Esophagus (tissue), 2 donors: ENCODE measurements around the gene FER1L5. TPM values are rescaled to one million over a fixed set of nuclear protein-coding genes. Genes with fewer than 3 reads are reported as not detected.

Experiments
- H3K27ac ChIP-seq, 2 donors: one replicate each; pipeline ENCODE4 v1.5.1; 2013; ENCODE audit warnings: low read depth in 2 of 2, mild to moderate bottlenecking in 2 of 2, inconsistent platforms in 1 of 2, low read length in 1 of 2, moderate library complexity in 1 of 2
- H3K27me3 ChIP-seq, 2 donors: one replicate each; pipeline ENCODE4 v1.6.1; 2013; ENCODE audit warnings: low read length in 2 of 2, control low read depth in 1 of 2, mild to moderate bottlenecking in 1 of 2; ENCODE audit not compliant: insufficient read depth in 2 of 2, control insufficient read depth in 1 of 2
- H3K36me3 ChIP-seq, 2 donors: one replicate each; pipeline ENCODE4 v1.6.1; 2013; ENCODE audit warnings: low read length in 1 of 2; ENCODE audit not compliant: control insufficient read depth in 2 of 2, insufficient read depth in 2 of 2
- H3K4me1 ChIP-seq, 2 donors: one replicate each; pipeline ENCODE4 v1.6.1; 2013; ENCODE audit warnings: low read length in 1 of 2; ENCODE audit not compliant: control insufficient read depth in 2 of 2, insufficient read depth in 2 of 2
- H3K4me3 ChIP-seq, 2 donors: one replicate each; pipeline ENCODE4 v1.5.1; 2013; ENCODE audit warnings: low read length in 2 of 2, mild to moderate bottlenecking in 2 of 2, low read depth in 1 of 2, moderate library complexity in 1 of 2
- H3K9me3 ChIP-seq, 2 donors: one replicate each; pipeline ENCODE4 v1.6.1; 2013; ENCODE audit warnings: mild to moderate bottlenecking in 2 of 2, low read depth in 1 of 2, low read length in 1 of 2, moderate library complexity in 1 of 2; ENCODE audit not compliant: control insufficient read depth in 2 of 2, insufficient read depth in 1 of 2
- WGBS, 2 donors: extraction: QIAGEN DNeasy Blood & Tissue Kit; methylation state at CpG; one replicate each; pipeline ENCODE4 v1.1.7; 2013; 5-methylcytosine and 5-hydroxymethylcytosine counted together
- polyA plus RNA-seq, 2 donors: library from polyadenylated mRNA; stranded (reverse); fragments of 200-250 nt; gene quantifications; one replicate each; pipeline ENCODE4 v1.2.3, GENCODE V29; 2013
- donor health status: healthy with polysubstance abuse.
- donor health status: Bipolar disorder and iron deficiency.

Gene FER1L5
- polyA plus RNA-seq, 2 donors = 0.02 to 0.20 TPM

DNA sequence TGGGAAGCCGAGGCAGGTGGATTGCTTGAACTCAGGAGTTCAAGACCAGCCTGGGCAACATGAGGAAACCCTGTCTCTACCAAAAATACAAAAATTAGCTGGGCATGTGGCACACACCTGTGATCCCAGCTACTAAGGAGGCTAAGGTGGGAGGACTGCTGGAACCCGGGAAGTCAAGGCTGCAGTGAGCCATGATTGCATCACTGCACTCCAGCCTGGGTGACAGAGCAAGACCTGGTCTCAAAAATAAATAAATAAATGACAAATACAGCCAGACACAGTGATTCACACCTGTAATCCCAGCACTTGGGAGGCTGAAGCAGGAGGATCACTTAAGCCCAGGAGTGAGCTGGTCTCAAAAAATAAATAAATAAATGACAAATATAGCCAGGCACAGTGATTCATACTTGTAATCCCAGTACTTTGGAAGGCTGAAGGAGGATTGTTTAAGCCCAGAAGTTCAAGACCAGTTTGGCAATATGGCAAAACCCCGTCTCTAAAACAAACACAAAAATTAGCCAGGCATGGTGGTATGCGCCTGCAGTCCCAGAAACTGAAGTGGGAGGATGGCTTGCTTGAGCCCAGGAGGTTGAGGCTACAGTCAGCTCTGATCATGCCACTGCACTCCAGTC lies 10.6 kb upstream of the FER1L5 start:
- Histone ChIP-seq H3K27me3 (no peaks in the 10 kb centered on the region), H3K9me3 (no peaks in the 10 kb centered on the region), H3K4me1 (peaks cover 2 to 7% of the 10 kb centered on the region in 2 donors), H3K4me3 (no peak overlapping the region), H3K36me3 (peaks cover 4 to 7% of the 10 kb centered on the region in 2 donors), H3K27ac (peak overlapping the region in 1 of 2 donors; percentile 51)
- WGBS, 2 donors = 63 to 72% methylated on average over 4 of the region's 4 CpGs

DNA sequence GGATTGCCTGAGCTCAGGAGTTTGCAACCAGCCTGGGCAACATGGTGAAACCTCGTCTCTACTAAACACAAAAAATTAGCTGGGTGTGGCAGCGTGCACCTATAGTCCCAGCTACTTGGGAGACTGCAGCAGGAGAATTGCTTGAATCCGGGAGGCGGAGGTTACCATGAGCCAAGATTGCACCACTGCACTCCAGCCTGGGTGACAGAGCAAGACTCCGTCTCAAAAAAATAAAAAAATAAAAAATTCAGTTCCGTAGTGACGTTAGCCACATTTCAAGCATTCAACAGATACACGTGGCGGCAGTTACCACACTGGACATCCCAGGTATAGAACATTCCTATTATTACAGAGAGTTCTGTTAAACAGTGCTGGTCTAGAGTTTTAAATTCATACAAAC lies 8.9 kb upstream of the FER1L5 start:
- Histone ChIP-seq H3K27ac (no peak overlapping the region), H3K36me3 (peaks cover 4% of the 10 kb centered on the region in 2 donors), H3K4me1 (peaks cover 2 to 7% of the 10 kb centered on the region in 2 donors), H3K9me3 (no peaks in the 10 kb centered on the region), H3K4me3 (no peak overlapping the region), H3K27me3 (no peaks in the 10 kb centered on the region)
- whole genome bisulfite sequencing, 2 donors = 93 to 94% methylated on average over 9 of the region's 9 CpGs

DNA sequence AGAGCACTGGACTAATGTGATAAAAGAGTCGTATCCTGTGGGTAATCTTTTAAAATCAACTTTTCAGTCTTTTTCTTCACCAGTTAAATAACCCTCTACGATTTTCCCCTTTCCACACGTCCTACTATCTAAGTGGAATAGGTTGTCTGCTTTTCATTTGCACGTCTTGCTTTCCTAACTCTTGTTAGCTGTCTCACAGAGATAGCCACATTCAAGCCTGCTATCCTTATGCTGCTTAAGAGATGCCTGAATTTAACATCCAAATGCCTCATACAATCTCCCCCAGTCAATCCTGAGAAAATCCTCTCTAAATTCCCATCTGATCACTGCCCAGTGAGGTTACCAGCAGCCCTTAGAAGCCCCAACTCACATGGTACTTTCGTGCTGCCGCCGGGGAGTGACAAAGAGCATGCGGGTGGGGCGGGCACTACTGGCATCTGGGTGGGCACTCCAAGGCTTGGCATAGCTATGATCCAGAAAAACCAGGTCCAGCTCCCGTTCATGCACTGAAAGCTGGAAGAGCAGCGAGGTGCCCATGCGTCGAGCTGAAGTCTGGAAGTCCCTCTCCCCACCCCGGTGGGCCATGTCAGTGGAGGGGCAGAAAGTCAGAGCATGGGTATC lies 5.9 kb upstream of the FER1L5 start:
- Histone ChIP-seq H3K4me1 (peaks cover 2 to 6% of the 10 kb centered on the region in 2 donors), H3K36me3 (no peaks in the 10 kb centered on the region), H3K27ac (peak overlapping the region; percentile 95 to 96), H3K9me3 (no peaks in the 10 kb centered on the region), H3K27me3 (no peaks in the 10 kb centered on the region), H3K4me3 (peak overlapping the region; percentile 72 to 76)
- 26 to 41% methylated on average over 14 of the region's 14 CpGs for WGBS, 2 donors

DNA sequence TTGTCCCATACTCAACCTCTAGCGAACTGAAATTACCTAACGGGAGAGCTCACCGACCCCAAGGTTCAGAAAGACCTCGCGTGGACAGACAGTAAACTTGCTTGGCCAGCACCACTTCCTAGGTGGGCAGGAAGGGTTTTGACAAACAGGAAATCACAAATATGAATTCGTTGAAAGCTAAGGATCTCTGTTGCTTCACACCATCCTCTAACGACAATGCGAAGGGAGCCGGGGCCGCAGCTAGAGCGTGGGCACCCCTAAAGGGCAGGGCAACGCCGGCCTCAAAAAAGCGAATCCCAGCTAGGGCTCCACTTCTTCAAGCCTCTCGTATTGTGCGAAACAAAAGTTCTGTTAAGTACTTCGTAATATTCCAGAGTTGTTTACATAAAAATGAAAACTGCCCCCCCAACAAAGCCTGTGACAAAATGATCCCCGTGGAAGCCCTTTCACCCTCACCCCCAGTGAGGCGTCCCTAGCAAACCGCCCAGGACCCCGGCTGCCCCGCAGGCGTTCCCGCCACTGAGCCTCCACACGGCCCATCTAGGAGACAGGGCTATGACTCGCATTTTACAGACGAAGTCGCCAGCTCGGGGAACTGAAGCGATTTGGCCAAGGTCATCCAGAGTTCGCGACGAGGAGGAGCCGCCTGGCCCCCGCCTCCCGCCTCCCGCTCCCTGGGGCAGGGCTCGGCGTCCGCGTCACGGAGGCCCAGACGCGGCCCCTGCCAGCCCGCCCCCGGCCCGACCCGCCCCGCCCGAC lies 5.0 kb upstream of the FER1L5 start:
- Histone ChIP-seq H3K4me3 (peak overlapping the region; percentile 72 to 76), H3K27ac (peak overlapping the region; percentile 95 to 96), H3K9me3 (no peaks in the 10 kb centered on the region), H3K27me3 (no peaks in the 10 kb centered on the region), H3K36me3 (no peaks in the 10 kb centered on the region), H3K4me1 (peaks cover 2 to 4% of the 10 kb centered on the region in 2 donors)
- WGBS, 2 donors = 0 to 1% methylated on average over 46 to 50 of the region's 50 CpGs

DNA sequence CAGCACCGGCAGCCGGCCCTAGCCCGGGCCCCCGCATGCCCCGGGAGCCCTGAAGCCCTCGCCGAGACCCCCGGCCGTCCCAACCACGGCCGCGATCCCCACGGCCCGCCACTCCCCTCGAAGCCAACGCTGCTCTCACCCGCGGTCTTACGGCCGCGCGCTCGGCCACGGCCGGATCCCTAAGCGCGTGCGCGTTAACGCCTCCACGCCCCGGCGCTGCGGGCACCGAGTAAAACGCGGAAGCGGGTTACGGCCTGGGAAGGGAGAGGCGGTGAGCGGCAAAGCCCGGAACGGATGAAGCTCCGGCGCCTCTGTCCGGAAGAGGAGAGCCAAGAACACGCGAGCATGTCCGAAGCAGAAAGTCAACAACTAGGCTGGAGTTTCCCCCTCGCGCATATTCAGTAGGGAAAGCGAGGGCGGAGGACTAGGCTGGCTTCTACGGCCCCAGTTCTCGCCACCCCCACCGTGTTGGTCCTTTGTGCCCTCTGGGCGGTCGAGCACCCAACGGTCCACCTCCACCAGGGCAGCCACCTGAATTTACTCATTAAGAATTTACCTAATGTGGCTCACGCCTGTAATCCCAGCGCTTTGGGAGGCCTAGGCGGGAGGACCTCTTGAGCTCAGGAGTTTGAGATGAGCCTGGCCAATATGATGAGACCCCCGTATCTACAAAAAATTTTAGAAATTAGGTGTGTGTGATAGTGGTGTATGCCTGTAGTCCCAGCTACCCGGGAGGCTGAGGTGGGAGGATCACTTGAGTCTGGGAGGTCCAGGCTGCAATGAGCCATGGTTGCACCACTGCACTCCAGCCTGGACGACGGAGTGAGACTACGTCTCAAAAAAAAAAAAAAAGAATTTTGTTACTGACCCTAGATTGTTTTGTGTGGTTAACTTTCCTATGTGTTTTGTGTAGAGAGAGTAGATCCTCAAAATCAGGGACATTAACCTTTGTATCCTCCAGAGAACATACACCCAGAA lies 4.1 kb upstream of the FER1L5 start, which contains the start of gene KANSL3:
Gene KANSL3 (minus strand): TSS at position 169 of the 978 bp plus-strand sequence. CDS start 1,177 bp downstream, outside the sequence.
- WGBS, 2 donors = 7 to 8% methylated on average over 63 to 67 of the region's 67 CpGs
- Histone ChIP-seq H3K4me3 (peak within 1 kb of the TSS; percentile 72 to 76), H3K9me3 (no peaks in the 10 kb centered on the region), H3K27me3 (no peaks in the 10 kb centered on the region), H3K36me3 (no peaks in the 10 kb centered on the region), H3K4me1 (peaks cover 2 to 4% of the 10 kb centered on the region in 2 donors), H3K27ac (peak within 1 kb of the TSS; percentile 95 to 96)

DNA sequence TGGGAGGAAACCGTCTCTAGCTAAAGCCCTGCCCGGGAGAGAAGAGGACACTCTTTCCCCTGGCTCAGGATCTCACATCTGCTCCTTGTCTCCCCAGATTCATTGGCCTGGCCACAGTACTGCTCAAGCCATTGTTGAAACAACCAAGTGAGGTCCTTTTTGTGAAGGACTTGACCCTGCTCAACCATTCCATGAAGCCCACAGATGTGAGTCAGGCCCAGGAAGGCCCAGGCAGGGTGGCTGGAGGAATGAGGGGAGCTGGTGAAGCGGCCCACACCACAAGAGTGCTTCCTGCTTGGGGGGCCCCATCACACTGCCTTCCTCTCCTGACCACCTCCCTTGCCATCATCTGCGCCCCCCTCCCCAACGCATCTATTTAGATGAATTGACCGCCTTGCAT lies 5.1 kb downstream of the FER1L5 start:
- Histone ChIP-seq H3K27ac (no peak overlapping the region), H3K4me1 (no peaks in the 10 kb centered on the region), H3K9me3 (no peaks in the 10 kb centered on the region), H3K4me3 (no peak overlapping the region), H3K36me3 (no peaks in the 10 kb centered on the region), H3K27me3 (no peaks in the 10 kb centered on the region)
- WGBS, 2 donors = 96 to 100% methylated on average over 6 of the region's 6 CpGs

DNA sequence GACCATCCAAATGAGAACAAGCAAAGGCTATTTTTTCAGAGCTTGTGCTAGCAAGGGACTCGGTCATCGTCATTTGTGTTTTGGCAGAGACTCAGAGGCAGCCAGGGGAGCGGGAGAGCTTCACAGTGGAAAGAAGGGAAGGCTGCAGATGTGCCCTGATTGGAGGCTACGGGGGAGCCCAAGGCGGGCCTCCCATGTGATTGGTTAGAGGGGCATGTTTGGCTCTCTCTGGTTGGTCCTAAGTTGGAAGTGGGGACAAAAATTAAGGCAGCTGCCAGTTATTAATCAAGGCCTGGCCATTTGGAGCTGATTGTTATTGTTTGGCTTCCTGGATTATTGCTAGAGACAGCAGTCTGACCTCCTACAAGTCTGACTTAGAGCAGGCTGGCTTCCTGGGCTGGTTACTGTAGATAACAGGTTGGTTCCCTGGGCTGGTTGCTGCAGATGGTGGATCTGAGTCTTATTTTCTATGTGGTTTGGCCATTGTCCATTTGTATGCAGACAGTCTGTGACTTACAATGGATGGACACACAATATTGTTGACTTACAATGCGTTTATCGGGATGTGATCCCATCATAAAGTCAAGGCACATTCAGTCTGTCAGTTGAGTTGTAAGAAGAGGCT lies 5.9 kb downstream of the FER1L5 start:
- Histone ChIP-seq H3K27me3 (no peaks in the 10 kb centered on the region), H3K9me3 (no peaks in the 10 kb centered on the region), H3K36me3 (no peaks in the 10 kb centered on the region), H3K27ac (no peak overlapping the region), H3K4me3 (no peak overlapping the region), H3K4me1 (no peaks in the 10 kb centered on the region)
- 97% methylated on average over 7 of the region's 7 CpGs for WGBS, 2 donors

DNA sequence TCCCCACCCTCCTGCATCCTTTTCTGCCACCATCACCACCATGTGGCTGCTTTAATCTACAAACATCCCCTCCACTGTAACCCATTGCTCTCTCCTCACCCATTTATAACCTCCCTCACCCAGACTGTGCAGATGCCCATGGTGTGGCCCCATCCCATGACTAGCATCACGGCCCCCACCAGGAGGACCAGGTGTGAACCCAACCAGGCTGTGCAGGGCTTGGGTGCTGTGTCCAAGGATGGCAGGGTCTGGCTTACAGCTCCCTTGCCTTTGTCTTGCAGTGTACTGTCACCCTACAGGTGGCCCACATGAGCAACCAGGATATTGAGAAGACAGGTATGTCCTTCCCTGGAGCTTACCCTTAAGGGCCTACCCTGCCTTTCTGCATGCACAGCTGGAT lies 6.8 kb downstream of the FER1L5 start:
- no peaks in the 10 kb centered on the region for H3K27me3 ChIP-seq
- H3K36me3 ChIP-seq = no peaks in the 10 kb centered on the region
- H3K4me1 ChIP-seq = no peaks in the 10 kb centered on the region
- 95% methylated on average over 1 of the region's 1 CpG for WGBS, 2 donors
- no peak overlapping the region for H3K4me3 ChIP-seq
- no peak overlapping the region for H3K27ac ChIP-seq
- no peaks in the 10 kb centered on the region for H3K9me3 ChIP-seq
